Inferior parietal cortex (tissue), 1 donor: ENCODE measurements around the gene ZNF277.
A peak's percentile ranks its signal among the peaks of the same experiment; 100 is the strongest.
"Not testable (repeated sequence)": the region's sequence is repeated elsewhere in the genome, so short reads cannot be mapped to it uniquely, and the experiment has no call there.

Experiments
- DNase-seq: peaks from one replicate; pipeline ENCODE4 v3.0.0-alpha.2; 2016; ENCODE audit errors: extremely low spot score

ZNF277 gene

GRCh38 chr7:112211348-112211907, 4.9 kb downstream of the ZNF277 start:
- DNase-seq: no peak

GRCh38 chr7:112212571-112212970, 6.1 kb downstream of the ZNF277 start:
- no peak for DNase-seq

GRCh38 chr7:112213735-112214134, 7.2 kb downstream of the ZNF277 start:
- DNase-seq: no peak

GRCh38 chr7:112214268-112214667, 7.8 kb downstream of the ZNF277 start:
- no peak for DNase-seq

- no peak for DNase-seq
Measured at GRCh38 chr7:112214883-112215282, 8.4 kb downstream of the ZNF277 start.

GRCh38 chr7:112215787-112216186, 9.3 kb downstream of the ZNF277 start:
- no peak for DNase-seq

GRCh38 chr7:112220877-112221434, 14.5 kb downstream of the ZNF277 start:
- no peak for DNase-seq

GRCh38 chr7:112223310-112223709, 16.8 kb downstream of the ZNF277 start:
- no peak for DNase-seq

- DNase-seq: no peak
Measured at GRCh38 chr7:112224186-112224585, 17.7 kb downstream of the ZNF277 start.

- no peak for DNase-seq
Measured at GRCh38 chr7:112225006-112225405, 18.5 kb downstream of the ZNF277 start.

- DNase-seq: no peak
Measured at GRCh38 chr7:112226701-112227276, 20.3 kb downstream of the ZNF277 start.

GRCh38 chr7:112228632-112229031, 22.1 kb downstream of the ZNF277 start:
- no peak for DNase-seq

- no peak for DNase-seq
Measured at GRCh38 chr7:112232212-112232978, 25.9 kb downstream of the ZNF277 start.

- no peak for DNase-seq
Measured at GRCh38 chr7:112233048-112233697, 26.7 kb downstream of the ZNF277 start.

GRCh38 chr7:112234147-112234546, 27.7 kb downstream of the ZNF277 start:
- DNase-seq: no peak

- no peak for DNase-seq
Measured at GRCh38 chr7:112236597-112236996, 30.1 kb downstream of the ZNF277 start.

- DNase-seq: no peak
Measured at GRCh38 chr7:112238330-112238729, 31.8 kb downstream of the ZNF277 start.

- no peak for DNase-seq
Measured at GRCh38 chr7:112238852-112239610, 32.5 kb downstream of the ZNF277 start.

- no peak for DNase-seq
Measured at GRCh38 chr7:112248598-112248997, 42.1 kb downstream of the ZNF277 start.

- DNase-seq: not testable (repeated sequence)
Measured at GRCh38 chr7:112249967-112250366, 43.5 kb downstream of the ZNF277 start.

GRCh38 chr7:112252141-112252540, 45.6 kb downstream of the ZNF277 start:
- DNase-seq: peak; percentile 61

- no peak for DNase-seq
Measured at GRCh38 chr7:112252691-112253090, 46.2 kb downstream of the ZNF277 start.
